ENCODE measurements around the gene MMP25. TPM values are rescaled to one million over a fixed set of nuclear protein-coding genes. Genes with fewer than 3 reads are reported as not detected.

MMP25 gene
- total RNA-seq, 1 experiment from 2014 or later = 49.0 TPM

GRCh38 chr16:3063625-3064386 is 17.4 kb downstream of the MMP25 start:
- ChIA-PET CTCF (interaction anchor here (0.5 to 1.7 kb wide), 5 partner anchors 22 to 94 kb away, joined by 3 to 15 read pairs (median 5); partner anchors contain the start of gene PAQR4), POLR2A (interaction anchor here (0.8 kb wide), 1 partner anchor 35 kb away, joined by 5 read pairs; the partner anchor contains the start of gene ZSCAN10)
- Mint-ChIP-seq H3K36me3 (no peaks in the 10 kb centered on the region), H3K27me3 (ENCODE audit: low read depth) (peaks cover 3% of the 10 kb centered on the region; the same call in 1 of the 2 replicates), H3K4me3 (no peak overlapping the region), H3K9me3 (no peaks in the 10 kb centered on the region), H3K27ac (no peak overlapping the region), H3K4me1 (peaks cover 29% of the 10 kb centered on the region)
- DNase-seq (ENCODE audit: low spot score) (no peak), ATAC-seq (no peak)
- TF ChIP-seq IRF1 (CRISPR knock-in tag; IDR thresholded peaks at IDR 0.05) = no peak
- TF ChIP-seq USF2 (CRISPR knock-in tag; IDR thresholded peaks at IDR 0.05) = no peak
- TF ChIP-seq SOX15 (CRISPR knock-in tag; IDR thresholded peaks at IDR 0.05) = no peak
- TF ChIP-seq NFATC4 (CRISPR knock-in tag; IDR thresholded peaks at IDR 0.05) = no peak
- TF ChIP-seq JAZF1 (CRISPR knock-in tag; IDR thresholded peaks at IDR 0.05) = no peak
- TF ChIP-seq ZMAT4 (CRISPR knock-in tag; IDR thresholded peaks at IDR 0.05) = no peak
- TF ChIP-seq ZNF423 (CRISPR knock-in tag; IDR thresholded peaks at IDR 0.05) = no peak
- TF ChIP-seq CTCF (IDR thresholded peaks at IDR 0.05) = no peak
- no peak for TF ChIP-seq ATF3 (CRISPR knock-in tag; conservative IDR thresholded peaks at IDR 0.05)
- TF ChIP-seq MYBL2 (CRISPR knock-in tag; IDR thresholded peaks at IDR 0.05) = no peak
- TF ChIP-seq HMGA2 (CRISPR knock-in tag; IDR thresholded peaks at IDR 0.05) = no peak
- TF ChIP-seq SMAD4 (CRISPR knock-in tag; IDR thresholded peaks at IDR 0.05) = no peak
- no peak for TF ChIP-seq ZNF532 (CRISPR knock-in tag; IDR thresholded peaks at IDR 0.05; ENCODE audit: borderline replicate concordance)
- no peak for TF ChIP-seq TP53 (CRISPR knock-in tag; IDR thresholded peaks at IDR 0.05)

GRCh38 chr16:3065069-3065741 is 18.8 kb downstream of the MMP25 start, which contains the start of gene IL32:
TSS of gene IL32 (plus strand) at chr16:3065640. CDS start at chr16:3065812, 172 bp downstream.
- Mint-ChIP-seq H3K27ac (peak within 1 kb of the TSS; percentile 88), H3K9me3 (no peaks in the 10 kb centered on the region), H3K4me3 (no peak within 1 kb of the TSS), H3K27me3 (ENCODE audit: low read depth) (no peaks in the 10 kb centered on the region), H3K36me3 (no peaks in the 10 kb centered on the region), H3K4me1 (peaks cover 24% of the 10 kb centered on the region)
- ChIA-PET POLR2A (no interaction called here), CTCF (interaction anchor here (0.8 to 1.7 kb wide), 5 partner anchors 34 to 96 kb away, joined by 3 to 15 read pairs (median 5); partner anchors contain the start of gene PAQR4)
- no peak; the same call in 1 of the 2 replicates for ATAC-seq
- DNase-seq (ENCODE audit: low spot score) = no peak
- no peak for TF ChIP-seq ZNF317 (CRISPR knock-in tag; IDR thresholded peaks at IDR 0.05; ENCODE audit: borderline replicate concordance, low read depth)
- peak; percentile 79; the same call in 1 of the 2 replicates for TF ChIP-seq GABPB1 (CRISPR knock-in tag; IDR thresholded peaks at IDR 0.05)
- no peak for TF ChIP-seq MAX (CRISPR knock-in tag; IDR thresholded peaks at IDR 0.05)

Measured in WTC11 (cell line).